ENCODE results near the gene SLC16A1. TPM values are rescaled to one million over a fixed set of nuclear protein-coding genes. Genes with fewer than 3 reads are reported as not detected.

The SLC16A1 gene, protein sequence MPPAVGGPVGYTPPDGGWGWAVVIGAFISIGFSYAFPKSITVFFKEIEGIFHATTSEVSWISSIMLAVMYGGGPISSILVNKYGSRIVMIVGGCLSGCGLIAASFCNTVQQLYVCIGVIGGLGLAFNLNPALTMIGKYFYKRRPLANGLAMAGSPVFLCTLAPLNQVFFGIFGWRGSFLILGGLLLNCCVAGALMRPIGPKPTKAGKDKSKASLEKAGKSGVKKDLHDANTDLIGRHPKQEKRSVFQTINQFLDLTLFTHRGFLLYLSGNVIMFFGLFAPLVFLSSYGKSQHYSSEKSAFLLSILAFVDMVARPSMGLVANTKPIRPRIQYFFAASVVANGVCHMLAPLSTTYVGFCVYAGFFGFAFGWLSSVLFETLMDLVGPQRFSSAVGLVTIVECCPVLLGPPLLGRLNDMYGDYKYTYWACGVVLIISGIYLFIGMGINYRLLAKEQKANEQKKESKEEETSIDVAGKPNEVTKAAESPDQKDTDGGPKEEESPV
- total RNA-seq = 31.8 TPM

DNA sequence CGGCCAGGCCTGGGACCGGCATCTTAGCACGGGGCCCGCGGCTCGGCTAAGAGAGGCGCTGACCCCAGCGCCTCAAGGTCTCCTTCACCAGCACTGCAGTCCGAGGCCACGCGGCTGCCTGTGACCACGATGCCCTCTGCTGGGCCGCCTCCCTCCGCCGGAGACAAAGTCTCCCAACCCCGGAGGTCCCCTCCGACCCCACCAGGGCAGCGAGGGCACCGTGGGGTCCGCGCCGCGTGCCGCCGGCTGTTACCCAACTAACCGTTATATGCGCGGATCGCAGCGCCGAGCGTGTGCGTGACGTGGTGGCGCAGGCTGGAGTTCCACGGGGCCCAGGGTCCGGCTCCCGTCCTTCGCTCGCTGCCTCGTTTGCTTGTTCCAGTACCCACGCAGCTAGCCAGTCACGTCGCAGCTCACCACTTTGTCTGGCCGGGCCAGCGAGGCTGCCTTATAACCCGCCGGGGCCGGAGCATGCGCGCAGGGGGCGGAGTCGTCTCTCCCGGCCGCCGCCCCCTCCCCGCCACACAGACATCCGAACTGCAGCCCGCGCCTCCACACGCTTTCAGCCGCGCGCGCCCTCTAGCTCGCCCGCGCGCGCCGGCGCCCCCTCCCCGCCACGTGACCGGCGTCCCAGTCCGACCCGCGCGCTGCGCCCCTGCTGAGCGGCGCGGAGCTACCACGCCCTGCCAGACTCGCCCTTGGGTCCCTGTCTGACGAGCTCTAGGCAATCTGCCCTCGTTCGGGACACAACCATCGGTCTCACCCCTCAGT is at the start of gene SLC16A1:
Gene SLC16A1 (minus strand): TSS at position 424 of the 771 bp plus-strand sequence. CDS start 26,888 bp downstream, outside the sequence.
- peak; percentile 80 to 95 for DNase-seq (ENCODE audit: low spot score in 2 of 2)
- Histone ChIP-seq H3K27ac (peak within 1 kb of the TSS; percentile 88 to 94), H3K4me3 (peak within 1 kb of the TSS; percentile 71 to 88), H3K36me3 (no peaks in the 10 kb centered on the region), H3K9me3 (no peaks in the 10 kb centered on the region), H3K27me3 (no peaks in the 10 kb centered on the region), H3K4me1 (peaks cover 0 to 23% of the 10 kb centered on the region in 2 donors)
- TF ChIP-seq, protein P1, sequence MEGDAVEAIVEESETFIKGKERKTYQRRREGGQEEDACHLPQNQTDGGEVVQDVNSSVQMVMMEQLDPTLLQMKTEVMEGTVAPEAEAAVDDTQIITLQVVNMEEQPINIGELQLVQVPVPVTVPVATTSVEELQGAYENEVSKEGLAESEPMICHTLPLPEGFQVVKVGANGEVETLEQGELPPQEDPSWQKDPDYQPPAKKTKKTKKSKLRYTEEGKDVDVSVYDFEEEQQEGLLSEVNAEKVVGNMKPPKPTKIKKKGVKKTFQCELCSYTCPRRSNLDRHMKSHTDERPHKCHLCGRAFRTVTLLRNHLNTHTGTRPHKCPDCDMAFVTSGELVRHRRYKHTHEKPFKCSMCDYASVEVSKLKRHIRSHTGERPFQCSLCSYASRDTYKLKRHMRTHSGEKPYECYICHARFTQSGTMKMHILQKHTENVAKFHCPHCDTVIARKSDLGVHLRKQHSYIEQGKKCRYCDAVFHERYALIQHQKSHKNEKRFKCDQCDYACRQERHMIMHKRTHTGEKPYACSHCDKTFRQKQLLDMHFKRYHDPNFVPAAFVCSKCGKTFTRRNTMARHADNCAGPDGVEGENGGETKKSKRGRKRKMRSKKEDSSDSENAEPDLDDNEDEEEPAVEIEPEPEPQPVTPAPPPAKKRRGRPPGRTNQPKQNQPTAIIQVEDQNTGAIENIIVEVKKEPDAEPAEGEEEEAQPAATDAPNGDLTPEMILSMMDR (IDR thresholded peaks at IDR 0.05) = peak in 2 of 3 experiments; percentile 33 to 42
- intact Hi-C loops (cut with DNase I) = loop anchor here (1.0 to 10.0 kb wide), 9 partner anchors 43 to 971 kb away; partner anchors contain the start of genes AP4B1, CAPZA1, DCLRE1B and HIPK1

DNA sequence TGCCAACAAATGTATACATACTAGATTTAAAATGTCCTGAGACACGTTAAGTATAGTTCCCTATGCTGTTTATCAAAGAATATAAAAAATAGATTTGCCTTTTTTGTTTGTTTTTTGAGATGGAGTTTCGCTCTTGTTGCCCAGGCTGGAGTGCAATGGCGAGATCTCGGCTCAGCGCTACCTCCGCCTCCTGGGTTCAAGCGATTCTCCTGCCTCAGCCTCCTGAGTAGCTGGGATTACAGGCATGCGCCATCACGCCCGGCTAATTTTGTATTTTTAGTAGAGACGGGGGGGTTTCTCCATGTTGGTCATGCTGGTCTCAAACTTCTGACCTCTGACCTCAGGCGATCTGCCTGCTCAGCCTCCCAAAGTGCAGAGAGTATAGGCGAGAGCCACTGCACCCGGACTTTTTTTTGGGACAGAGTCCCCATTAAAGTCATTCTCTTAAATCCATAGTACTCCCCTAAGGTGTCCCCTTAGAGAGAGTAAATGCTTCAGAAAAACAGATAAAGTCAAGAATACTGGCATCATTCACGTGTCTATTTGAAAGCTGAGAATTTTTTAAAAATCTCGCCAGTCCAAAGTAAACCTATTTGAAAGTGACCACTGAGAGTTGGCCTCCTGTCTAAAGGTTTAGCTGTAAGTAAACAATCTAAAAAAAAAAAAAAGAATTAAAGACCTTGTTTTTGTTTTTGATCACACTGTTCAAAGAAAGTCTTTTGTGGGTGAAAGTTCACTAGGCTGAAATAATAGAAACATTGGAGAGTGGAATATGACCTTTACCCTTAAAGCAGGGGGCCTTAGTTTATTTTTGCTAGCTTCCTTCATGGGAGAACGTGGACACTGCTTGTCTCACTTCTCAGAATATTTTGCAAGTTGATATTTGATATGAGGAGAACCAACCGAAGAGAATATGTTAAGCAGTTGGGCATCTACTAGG is 48.0 kb upstream of the SLC16A1 start:
- H3K36me3 ChIP-seq = peaks cover 0 to 7% of the 10 kb centered on the region in 2 donors
- intact Hi-C loops (cut with DNase I) = no loop called here
- TF ChIP-seq, protein P1 (IDR thresholded peaks at IDR 0.05) = no peak

DNA sequence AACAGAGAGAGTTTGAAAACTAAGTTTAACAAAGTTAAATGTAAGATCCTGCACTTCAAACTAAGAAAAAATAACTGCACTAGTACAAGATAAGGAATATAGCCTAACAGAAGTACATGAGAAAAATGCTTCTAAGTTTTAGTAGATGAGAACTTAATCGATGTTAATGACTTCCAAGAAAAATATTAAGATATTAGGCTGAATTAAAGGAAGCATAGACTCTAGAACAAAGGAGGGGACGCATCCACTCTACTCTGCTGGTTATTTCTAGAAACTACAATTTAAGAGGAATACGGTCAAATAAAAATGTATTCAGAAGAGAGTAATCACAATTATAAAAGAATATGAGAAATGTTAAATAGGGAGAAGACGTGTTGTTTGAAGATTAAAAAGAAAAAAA is 46.3 kb upstream of the SLC16A1 start:
- no peaks in the 10 kb centered on the region for H3K36me3 ChIP-seq
- no peak overlapping the region for H3K27ac ChIP-seq
- no peak for DNase-seq (ENCODE audit: low spot score in 2 of 2)
- peaks cover 7 to 18% of the 10 kb centered on the region in 2 donors for H3K4me1 ChIP-seq
- no peak overlapping the region for H3K4me3 ChIP-seq
- H3K9me3 ChIP-seq = no peaks in the 10 kb centered on the region
- TF ChIP-seq, protein P1 (IDR thresholded peaks at IDR 0.05) = no peak
- intact Hi-C loops (cut with DNase I) = no loop called here
- no peaks in the 10 kb centered on the region for H3K27me3 ChIP-seq

More for the DNA sequence above, 48.0 kb upstream of the SLC16A1 start:
- DNase-seq (ENCODE audit: low spot score in 2 of 2) = no peak
- peaks cover 0 to 3% of the 10 kb centered on the region in 2 donors for H3K4me1 ChIP-seq
- no peak overlapping the region for H3K4me3 ChIP-seq
- no peaks in the 10 kb centered on the region for H3K27me3 ChIP-seq
- H3K9me3 ChIP-seq = no peaks in the 10 kb centered on the region
- H3K27ac ChIP-seq = no peak overlapping the region

DNA sequence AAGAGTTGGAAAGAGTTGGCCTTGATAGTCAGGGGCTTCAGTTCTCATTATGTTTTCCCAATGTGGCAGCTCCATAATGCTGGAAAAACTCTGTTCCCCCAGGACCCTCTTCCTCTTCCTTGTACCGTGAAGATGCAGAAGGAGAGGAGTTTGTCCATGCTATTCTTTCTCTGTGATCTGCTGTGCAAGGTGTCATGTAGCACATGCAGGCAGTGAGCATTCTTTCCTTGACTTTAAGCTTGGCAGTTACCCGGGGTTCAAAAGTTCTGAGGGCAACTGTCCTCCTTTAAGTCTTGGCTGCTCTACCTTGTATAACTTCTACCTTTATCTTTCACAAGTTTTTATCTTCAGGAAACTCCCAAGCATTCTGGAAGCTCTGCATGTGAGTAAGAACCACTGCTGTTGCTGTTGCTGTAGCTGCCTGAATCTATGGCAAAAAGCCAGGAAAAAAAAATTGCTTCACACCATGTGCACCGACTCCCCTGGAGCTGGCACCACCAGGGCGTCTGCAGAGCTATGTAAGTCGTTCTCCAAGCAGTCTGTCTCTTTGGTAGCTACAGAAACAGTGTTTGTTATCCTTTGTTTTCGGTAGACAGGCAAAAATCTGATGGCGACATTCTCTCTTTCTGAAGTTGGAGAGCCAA is 42.7 kb upstream of the SLC16A1 start:
- peaks cover 7 to 41% of the 10 kb centered on the region in 2 donors for H3K4me1 ChIP-seq
- no peaks in the 10 kb centered on the region for H3K27me3 ChIP-seq
- H3K27ac ChIP-seq = peak overlapping the region; percentile 79 to 87
- intact Hi-C loops (cut with DNase I) = loop anchor here (1.0 kb wide), 1 partner anchor 42 kb away; the partner anchor contains the start of gene SLC16A1
- no peaks in the 10 kb centered on the region for H3K36me3 ChIP-seq
- no peaks in the 10 kb centered on the region for H3K9me3 ChIP-seq
- DNase-seq (ENCODE audit: low spot score in 2 of 2) = peak; percentile 31 to 90
- TF ChIP-seq, protein P1 (IDR thresholded peaks at IDR 0.05) = no peak
- no peak overlapping the region for H3K4me3 ChIP-seq
